K562 (cell line): ENCODE data around the gene ZMAT3. TPM values are rescaled to one million over a fixed set of nuclear protein-coding genes. Genes with fewer than 3 reads are reported as not detected.

Experiments used
- CCNT2 ChIP-seq: IDR thresholded peaks from 2 replicates; pipeline ENCODE4 v1.6.1; 2011; ENCODE audit warnings: borderline replicate concordance, low read depth, mild to moderate bottlenecking, moderate library complexity, mixed read lengths, low read length; ENCODE audit not compliant: insufficient read length; ENCODE audit errors: extremely low read depth
- FOXP1 ChIP-seq: sonication (generic); formaldehyde crosslinking; IDR thresholded peaks from 2 replicates; pipeline ENCODE4 v1.8.0; 2022; ENCODE audit warnings: mild to moderate bottlenecking, missing genetic modification reagents
- FOXP4 ChIP-seq: sonication (generic); formaldehyde crosslinking; IDR thresholded peaks from 2 replicates; pipeline ENCODE4 v1.8.0; 2022; ENCODE audit warnings: mild to moderate bottlenecking, missing genetic modification reagents, borderline replicate concordance
- MTA3 ChIP-seq: fragments of 450-650 bp; formaldehyde crosslinking; IDR thresholded peaks from 2 replicates; pipeline ENCODE4 v1.6.1; 2017; ENCODE audit warnings: mild to moderate bottlenecking, borderline replicate concordance
- MYC ChIP-seq, 2 experiments: fragments of 250-450 bp in 1 of 2; sonication (Bioruptor Pico) in 1 of 2; IDR thresholded peaks; 2 replicates each; pipeline versions ENCODE4 v1.5.1 to v1.6.1; 2012 to 2021; ENCODE audit warnings: low read depth in 2 of 2, borderline replicate concordance in 1 of 2, improper control_type of control experiment in 1 of 2, low read length in 1 of 2, mild to moderate bottlenecking in 1 of 2, moderate library complexity in 1 of 2
- NR2C2 ChIP-seq, 2 experiments: fragments of 200-800 bp in 1 of 2; sonication (Bioruptor generic) in 1 of 2; sonication (generic) in 1 of 2; formaldehyde crosslinking in 1 of 2; IDR thresholded peaks; 2 replicates each; pipeline versions ENCODE4 v1.6.1 to v1.8.0; 2016 to 2022; ENCODE audit warnings: mild to moderate bottlenecking in 1 of 2, missing compliant biosample characterization in 1 of 2, missing genetic modification characterization in 1 of 2, missing genetic modification reagents in 1 of 2
- NR3C1 ChIP-seq: sonication (generic); formaldehyde crosslinking; IDR thresholded peaks from 2 replicates; pipeline ENCODE4 v1.8.1; 2022; ENCODE audit warnings: missing genetic modification reagents
- POLR3G ChIP-seq: IDR thresholded peaks from 2 replicates; pipeline ENCODE4 v1.6.1; 2011; ENCODE audit not compliant: insufficient read length, insufficient replicate concordance; ENCODE audit errors: extremely low read depth
- SUPT5H ChIP-seq: fragments of 450-650 bp; IDR thresholded peaks from 2 replicates; pipeline ENCODE4 v1.6.1; 2016
- USF1 ChIP-seq: sonication (generic); formaldehyde crosslinking; IDR thresholded peaks from 2 replicates; pipeline ENCODE4 v1.9.0; 2022; ENCODE audit warnings: mild to moderate bottlenecking, missing genetic modification reagents
- ZBTB8A ChIP-seq: fragments of 450-650 bp; IDR thresholded peaks from 2 replicates; pipeline ENCODE4 v1.6.1; 2018; ENCODE audit warnings: mild to moderate bottlenecking, moderate library complexity; ENCODE audit not compliant: partially characterized antibody
- ZNF197 ChIP-seq: fragments of 200-800 bp; sonication (Bioruptor generic); IDR thresholded peaks from 2 replicates; pipeline ENCODE4 v1.6.1; 2016; ENCODE audit warnings: low read depth, missing genetic modification characterization, missing compliant biosample characterization
- ZNF384 ChIP-seq: IDR thresholded peaks from 2 replicates; pipeline ENCODE4 v1.6.1; 2012; ENCODE audit warnings: low read depth, low read length, improper control_type of control experiment
- polyA plus RNA-seq, 8 experiments: library from polyadenylated mRNA; depleted of rRNA in 4 of 8; stranded (reverse) in 5 of 8; unstranded in 3 of 8; fragments of >200 nt; fragmentation: Nextera tagmentation in 2 of 8; fragmentation: Illumina TruSeq in 1 of 8; extraction: Ambion mirVana in 2 of 8; extraction: Trizol in 1 of 8; gene quantifications; 2 replicates each; pipeline versions ENCODE4 v1.2.1 to v1.2.3, GENCODE V29; 2011 to 2014; ENCODE audit warnings: inconsistent platforms in 1 of 8, missing spikeins in 1 of 8
- total RNA-seq, 7 experiments: library from RNA; depleted of rRNA in 6 of 7; stranded (reverse); fragments of >200 nt in 6 of 7; fragmentation: Illumina TruSeq in 2 of 7; extraction: Trizol in 2 of 7; gene quantifications; 2 replicates each; pipeline versions ENCODE4 v1.2.1 to v1.2.3, GENCODE V29; 2011 to 2021; ENCODE audit warnings: low replicate concordance in 1 of 7
- TF ChIP-seq, protein P1 (sequence below): fragments of 250-450 bp; sonication (Bioruptor Pico); IDR thresholded peaks from 2 replicates; pipeline ENCODE4 v1.4.0; 2020; ENCODE audit warnings: mild to moderate bottlenecking, moderate library complexity
- TF ChIP-seq, protein P2 (sequence below): fragments of 450-650 bp; IDR thresholded peaks from 2 replicates; pipeline ENCODE4 v1.6.1; 2017; ENCODE audit warnings: antibody characterized with exemption, mild to moderate bottlenecking
- TF ChIP-seq, protein P3 (sequence below): fragments of 450-650 bp; IDR thresholded peaks from 2 replicates; pipeline ENCODE4 v1.6.1; 2016; ENCODE audit warnings: low read depth, mild to moderate bottlenecking, moderate library complexity

Gene ZMAT3
- total and polyA plus RNA-seq, 9 of the 15 experiments (the other 6 are each of a cell fraction or from before 2014, with no cell fraction given): 0.87 to 5.1 (median 3.9) TPM

- TF ChIP-seq ZBTB8A (no peak), ZNF197 (no peak), FOXP1 (CRISPR knock-in tag) (peak; percentile 66; the same call in 1 of the 2 replicates), CCNT2 (peak; percentile 62), MYC (IDR thresholded peaks at IDR 0.05; ENCODE audit: low read depth, low read length) (peak; percentile 48), MYC (CRISPR knock-in tag; IDR thresholded peaks at IDR 0.05; ENCODE audit: borderline replicate concordance, low read depth) (no peak), POLR3G (no peak), MTA3 (peak; percentile 76; the same call in 1 of the 2 replicates), NR3C1 (CRISPR knock-in tag) (peak; percentile 66; the same call in 1 of the 2 replicates), SUPT5H (peak; percentile 69), FOXP4 (CRISPR knock-in tag) (peak; percentile 87), USF1 (CRISPR knock-in tag) (peak; percentile 82), ZNF384 (no peak), NR2C2 (CRISPR knock-in tag; IDR thresholded peaks at IDR 0.05) (no peak), NR2C2 (tag; IDR thresholded peaks at IDR 0.05) (peak; percentile 34; the same call in 1 of the 2 replicates)
- TF ChIP-seq, protein P1, sequence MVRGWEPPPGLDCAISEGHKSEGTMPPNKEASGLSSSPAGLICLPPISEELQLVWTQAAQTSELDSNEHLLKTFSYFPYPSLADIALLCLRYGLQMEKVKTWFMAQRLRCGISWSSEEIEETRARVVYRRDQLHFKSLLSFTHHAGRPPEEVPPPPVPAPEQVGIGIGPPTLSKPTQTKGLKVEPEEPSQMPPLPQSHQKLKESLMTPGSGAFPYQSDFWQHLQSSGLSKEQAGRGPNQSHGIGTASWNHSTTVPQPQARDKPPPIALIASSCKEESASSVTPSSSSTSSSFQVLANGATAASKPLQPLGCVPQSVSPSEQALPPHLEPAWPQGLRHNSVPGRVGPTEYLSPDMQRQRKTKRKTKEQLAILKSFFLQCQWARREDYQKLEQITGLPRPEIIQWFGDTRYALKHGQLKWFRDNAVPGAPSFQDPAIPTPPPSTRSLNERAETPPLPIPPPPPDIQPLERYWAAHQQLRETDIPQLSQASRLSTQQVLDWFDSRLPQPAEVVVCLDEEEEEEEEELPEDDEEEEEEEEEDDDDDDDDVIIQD (CRISPR knock-in tag): no peak
- TF ChIP-seq, protein P2, sequence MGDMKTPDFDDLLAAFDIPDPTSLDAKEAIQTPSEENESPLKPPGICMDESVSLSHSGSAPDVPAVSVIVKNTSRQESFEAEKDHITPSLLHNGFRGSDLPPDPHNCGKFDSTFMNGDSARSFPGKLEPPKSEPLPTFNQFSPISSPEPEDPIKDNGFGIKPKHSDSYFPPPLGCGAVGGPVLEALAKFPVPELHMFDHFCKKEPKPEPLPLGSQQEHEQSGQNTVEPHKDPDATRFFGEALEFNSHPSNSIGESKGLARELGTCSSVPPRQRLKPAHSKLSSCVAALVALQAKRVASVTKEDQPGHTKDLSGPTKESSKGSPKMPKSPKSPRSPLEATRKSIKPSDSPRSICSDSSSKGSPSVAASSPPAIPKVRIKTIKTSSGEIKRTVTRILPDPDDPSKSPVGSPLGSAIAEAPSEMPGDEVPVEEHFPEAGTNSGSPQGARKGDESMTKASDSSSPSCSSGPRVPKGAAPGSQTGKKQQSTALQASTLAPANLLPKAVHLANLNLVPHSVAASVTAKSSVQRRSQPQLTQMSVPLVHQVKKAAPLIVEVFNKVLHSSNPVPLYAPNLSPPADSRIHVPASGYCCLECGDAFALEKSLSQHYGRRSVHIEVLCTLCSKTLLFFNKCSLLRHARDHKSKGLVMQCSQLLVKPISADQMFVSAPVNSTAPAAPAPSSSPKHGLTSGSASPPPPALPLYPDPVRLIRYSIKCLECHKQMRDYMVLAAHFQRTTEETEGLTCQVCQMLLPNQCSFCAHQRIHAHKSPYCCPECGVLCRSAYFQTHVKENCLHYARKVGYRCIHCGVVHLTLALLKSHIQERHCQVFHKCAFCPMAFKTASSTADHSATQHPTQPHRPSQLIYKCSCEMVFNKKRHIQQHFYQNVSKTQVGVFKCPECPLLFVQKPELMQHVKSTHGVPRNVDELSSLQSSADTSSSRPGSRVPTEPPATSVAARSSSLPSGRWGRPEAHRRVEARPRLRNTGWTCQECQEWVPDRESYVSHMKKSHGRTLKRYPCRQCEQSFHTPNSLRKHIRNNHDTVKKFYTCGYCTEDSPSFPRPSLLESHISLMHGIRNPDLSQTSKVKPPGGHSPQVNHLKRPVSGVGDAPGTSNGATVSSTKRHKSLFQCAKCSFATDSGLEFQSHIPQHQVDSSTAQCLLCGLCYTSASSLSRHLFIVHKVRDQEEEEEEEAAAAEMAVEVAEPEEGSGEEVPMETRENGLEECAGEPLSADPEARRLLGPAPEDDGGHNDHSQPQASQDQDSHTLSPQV: peak; percentile 74; the same call in 1 of the 2 replicates
- TF ChIP-seq, protein P3, sequence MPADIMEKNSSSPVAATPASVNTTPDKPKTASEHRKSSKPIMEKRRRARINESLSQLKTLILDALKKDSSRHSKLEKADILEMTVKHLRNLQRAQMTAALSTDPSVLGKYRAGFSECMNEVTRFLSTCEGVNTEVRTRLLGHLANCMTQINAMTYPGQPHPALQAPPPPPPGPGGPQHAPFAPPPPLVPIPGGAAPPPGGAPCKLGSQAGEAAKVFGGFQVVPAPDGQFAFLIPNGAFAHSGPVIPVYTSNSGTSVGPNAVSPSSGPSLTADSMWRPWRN: no peak
Measured at GRCh38 chr3:179071323-179072099, at the start of gene ZMAT3 (continued).
